ENCODE results near the gene PTPRN2. TPM values are rescaled to one million over a fixed set of nuclear protein-coding genes. Genes with fewer than 3 reads are reported as not detected.

The PTPRN2 gene
- polyA plus RNA-seq, 1 experiment, result 0.31 TPM

DNA sequence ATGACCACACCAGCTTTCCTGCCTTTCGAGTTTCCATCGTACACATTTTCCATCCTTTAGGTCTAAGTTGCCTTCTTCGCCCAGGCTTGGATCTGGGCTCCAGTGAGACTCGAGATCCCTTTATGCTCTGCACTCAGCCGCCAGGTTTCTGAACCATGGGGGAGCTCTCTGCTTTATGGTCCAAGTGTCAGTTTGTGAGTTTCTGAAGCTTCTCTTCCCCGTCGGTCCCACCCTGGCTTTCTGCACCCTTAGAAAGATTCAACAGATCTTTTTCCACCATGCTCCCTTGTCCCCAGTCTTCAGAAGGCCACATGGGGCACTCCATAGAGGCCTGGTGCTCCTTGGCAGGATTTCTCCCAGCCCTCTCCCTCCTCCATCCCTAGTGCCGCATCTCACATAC is 402.0 kb downstream of the PTPRN2 start:
- TF ChIP-seq, protein P1, sequence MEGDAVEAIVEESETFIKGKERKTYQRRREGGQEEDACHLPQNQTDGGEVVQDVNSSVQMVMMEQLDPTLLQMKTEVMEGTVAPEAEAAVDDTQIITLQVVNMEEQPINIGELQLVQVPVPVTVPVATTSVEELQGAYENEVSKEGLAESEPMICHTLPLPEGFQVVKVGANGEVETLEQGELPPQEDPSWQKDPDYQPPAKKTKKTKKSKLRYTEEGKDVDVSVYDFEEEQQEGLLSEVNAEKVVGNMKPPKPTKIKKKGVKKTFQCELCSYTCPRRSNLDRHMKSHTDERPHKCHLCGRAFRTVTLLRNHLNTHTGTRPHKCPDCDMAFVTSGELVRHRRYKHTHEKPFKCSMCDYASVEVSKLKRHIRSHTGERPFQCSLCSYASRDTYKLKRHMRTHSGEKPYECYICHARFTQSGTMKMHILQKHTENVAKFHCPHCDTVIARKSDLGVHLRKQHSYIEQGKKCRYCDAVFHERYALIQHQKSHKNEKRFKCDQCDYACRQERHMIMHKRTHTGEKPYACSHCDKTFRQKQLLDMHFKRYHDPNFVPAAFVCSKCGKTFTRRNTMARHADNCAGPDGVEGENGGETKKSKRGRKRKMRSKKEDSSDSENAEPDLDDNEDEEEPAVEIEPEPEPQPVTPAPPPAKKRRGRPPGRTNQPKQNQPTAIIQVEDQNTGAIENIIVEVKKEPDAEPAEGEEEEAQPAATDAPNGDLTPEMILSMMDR (IDR thresholded peaks at IDR 0.05; ENCODE audit: insufficient read depth, low read depth, low read length), result no peak
- ChIA-PET POLR2A (no interaction called here), CTCF (no interaction called here)
- Histone ChIP-seq H3K36me3 (ENCODE audit: control insufficient read depth, insufficient read depth, low read length) (no peaks in the 10 kb centered on the region), H3K27me3 (ENCODE audit: control insufficient read depth, insufficient read depth, low read length) (no peaks in the 10 kb centered on the region), H3K4me3 (ENCODE audit: low read depth, low read length) (no peak overlapping the region)
- no peak for DNase-seq (ENCODE audit: low read depth)

- H3K27me3 ChIP-seq (ENCODE audit: control insufficient read depth, insufficient read depth, low read length), result no peaks in the 10 kb centered on the region
- ChIA-PET CTCF (no interaction called here), POLR2A (no interaction called here)
- H3K36me3 ChIP-seq (ENCODE audit: control insufficient read depth, insufficient read depth, low read length), result no peaks in the 10 kb centered on the region
- TF ChIP-seq, protein P1 (IDR thresholded peaks at IDR 0.05; ENCODE audit: insufficient read depth, low read depth, low read length), result no peak
- no peak for DNase-seq (ENCODE audit: low read depth)
- H3K4me3 ChIP-seq (ENCODE audit: low read depth, low read length), result no peak overlapping the region
These were observed 404.2 kb downstream of the PTPRN2 start for GRCh38 chr7:158183431-158183830.

DNA sequence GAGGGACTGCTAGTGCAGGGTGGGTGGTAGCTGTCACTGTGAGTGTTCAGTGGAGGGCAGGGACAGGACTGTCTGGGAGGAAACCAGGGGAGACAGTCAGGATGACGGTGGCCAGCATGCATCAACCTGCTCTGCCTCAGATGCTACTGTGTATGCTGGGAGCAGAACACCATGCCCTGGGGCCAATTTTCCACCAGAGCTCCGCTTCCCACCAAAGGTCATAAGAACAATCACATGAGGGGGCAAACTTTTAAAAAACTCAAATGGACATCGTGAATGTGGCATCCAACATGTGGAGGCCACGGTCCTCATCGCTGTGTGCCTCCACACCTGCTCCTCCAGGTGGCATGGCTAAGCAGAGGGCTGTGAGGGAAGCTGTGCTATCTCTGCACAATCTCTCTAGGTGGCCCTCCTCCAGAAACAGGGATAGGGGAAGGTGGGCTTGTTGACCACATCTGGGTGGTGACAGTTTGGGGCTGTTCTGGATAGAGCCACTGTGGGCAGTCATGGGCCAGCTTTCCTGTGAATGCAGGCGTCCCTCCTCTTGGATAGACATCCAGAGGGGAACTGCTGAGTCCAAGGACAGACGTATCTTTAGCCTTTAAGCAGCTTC is 411.0 kb downstream of the PTPRN2 start:
- ChIA-PET POLR2A (no interaction called here), CTCF (no interaction called here)
- TF ChIP-seq, protein P1 (IDR thresholded peaks at IDR 0.05; ENCODE audit: insufficient read depth, low read depth, low read length), result no peak
- Histone ChIP-seq H3K27me3 (ENCODE audit: control insufficient read depth, insufficient read depth, low read length) (no peaks in the 10 kb centered on the region), H3K36me3 (ENCODE audit: control insufficient read depth, insufficient read depth, low read length) (no peaks in the 10 kb centered on the region), H3K4me3 (ENCODE audit: low read depth, low read length) (no peak overlapping the region)
- no peak for DNase-seq (ENCODE audit: low read depth)

- CTCF ChIA-PET, result no interaction called here
- TF ChIP-seq, protein P1 (IDR thresholded peaks at IDR 0.05; ENCODE audit: insufficient read depth, low read depth, low read length), result no peak
- DNase-seq (ENCODE audit: low read depth), result no peak
- POLR2A ChIA-PET, result no interaction called here
- Histone ChIP-seq H3K36me3 (ENCODE audit: control insufficient read depth, insufficient read depth, low read length) (no peaks in the 10 kb centered on the region), H3K4me3 (ENCODE audit: low read depth, low read length) (no peak overlapping the region), H3K27me3 (ENCODE audit: control insufficient read depth, insufficient read depth, low read length) (no peaks in the 10 kb centered on the region)
These were observed 411.8 kb downstream of the PTPRN2 start for GRCh38 chr7:158175779-158176178.

DNA sequence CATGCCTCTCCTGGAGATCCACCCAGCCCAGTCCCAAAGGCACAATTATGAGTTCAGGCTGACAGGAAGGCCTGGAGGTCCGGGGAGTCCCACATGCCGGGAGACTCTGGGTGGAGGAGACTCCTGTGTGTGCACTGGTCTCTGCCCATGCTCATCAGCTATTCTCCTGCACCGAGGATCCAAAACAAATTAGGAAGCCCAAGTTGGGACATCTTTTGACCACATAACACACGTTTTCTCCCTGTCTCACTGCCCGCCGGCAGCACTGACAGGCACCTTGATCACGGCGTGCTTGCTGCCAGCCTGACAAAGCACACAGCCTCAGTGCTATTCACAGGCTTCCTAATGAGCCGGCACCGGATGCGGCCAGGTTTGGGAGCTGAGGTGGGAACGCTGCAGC is 412.7 kb downstream of the PTPRN2 start:
- TF ChIP-seq, protein P1 (IDR thresholded peaks at IDR 0.05; ENCODE audit: insufficient read depth, low read depth, low read length), result no peak
- no peaks in the 10 kb centered on the region for H3K36me3 ChIP-seq (ENCODE audit: control insufficient read depth, insufficient read depth, low read length)
- no peaks in the 10 kb centered on the region for H3K27me3 ChIP-seq (ENCODE audit: control insufficient read depth, insufficient read depth, low read length)
- POLR2A ChIA-PET, result no interaction called here
- no peak for DNase-seq (ENCODE audit: low read depth)
- CTCF ChIA-PET, result no interaction called here
- H3K4me3 ChIP-seq (ENCODE audit: low read depth, low read length), result no peak overlapping the region

All from BJ (cell line).